Neural cell (in vitro differentiated cells): ENCODE data around the gene GTF2E1. TPM values are rescaled to one million over a fixed set of nuclear protein-coding genes. Genes with fewer than 3 reads are reported as not detected.

Experiments used
- H2AFZ ChIP-seq: fragments of 200-600, 300-800 bp; sonication (generic), shearing (Covaris generic); 2 replicates; pipeline ENCODE4 v1.6.0; 2014; ENCODE audit warnings: low read depth, mild to moderate bottlenecking, antibody characterized with exemption, low read length, moderate library complexity
- H3F3A ChIP-seq: fragments of 200-600 bp; shearing (Covaris generic); 2 replicates; pipeline ENCODE4 v1.6.1; 2016; ENCODE audit warnings: mild to moderate bottlenecking, moderate library complexity, mixed read lengths, antibody characterized with exemption, low read length; ENCODE audit not compliant: insufficient read depth, poor library complexity, severe bottlenecking
- H3K27ac ChIP-seq: fragments of 200-600, 300-800 bp; sonication (generic), shearing (Covaris generic); 2 replicates; pipeline ENCODE4 v1.5.1; 2014; ENCODE audit warnings: mild to moderate bottlenecking, low read length, moderate library complexity
- H3K27me3 ChIP-seq: fragments of 300-800, 200-600 bp; sonication (generic), shearing (Covaris generic); 2 replicates; pipeline ENCODE4 v1.6.0; 2014; ENCODE audit warnings: mild to moderate bottlenecking, low read depth, low read length, moderate library complexity; ENCODE audit not compliant: insufficient read depth
- H3K36me3 ChIP-seq: fragments of 300-800, 200-600 bp; sonication (generic), shearing (Covaris generic); 2 replicates; pipeline ENCODE4 v1.5.1; 2014; ENCODE audit warnings: mild to moderate bottlenecking, antibody characterized with exemption, low read length, moderate library complexity; ENCODE audit not compliant: insufficient read depth
- H3K4me2 ChIP-seq: fragments of 300-800, 200-600 bp; sonication (generic), shearing (Covaris generic); 2 replicates; pipeline ENCODE4 v1.6.0; 2014; ENCODE audit warnings: mild to moderate bottlenecking, low read length
- H3K4me3 ChIP-seq: fragments of 300-800, 200-600 bp; sonication (generic), shearing (Covaris generic); 2 replicates; pipeline ENCODE4 v1.5.1; 2014; ENCODE audit warnings: mild to moderate bottlenecking, low read length, moderate library complexity
- H3K79me2 ChIP-seq: fragments of 200-600 bp; shearing (Covaris generic); replicated peaks from 2 replicates; pipeline ENCODE4 v1.6.0; 2014; ENCODE audit warnings: mild to moderate bottlenecking, low read length, moderate library complexity; ENCODE audit not compliant: insufficient read depth
- H3K9ac ChIP-seq: fragments of 300-800, 200-600 bp; sonication (generic), shearing (Covaris generic); 2 replicates; pipeline ENCODE4 v1.6.1; 2016; ENCODE audit warnings: mild to moderate bottlenecking, low read length, mixed read lengths
- H3K9me2 ChIP-seq: fragments of 200-600 bp; shearing (Covaris generic); 2 replicates; pipeline ENCODE4 v1.6.1; 2016; ENCODE audit warnings: mild to moderate bottlenecking, low read length, mixed read lengths; ENCODE audit not compliant: insufficient read depth
- H3K9me3 ChIP-seq: fragments of 200-600, 300-800 bp; sonication (generic), shearing (Covaris generic); 2 replicates; pipeline ENCODE4 v1.6.1; 2016; ENCODE audit warnings: mild to moderate bottlenecking, mixed run types, low read length, moderate library complexity, mixed read lengths
- H4K20me1 ChIP-seq: fragments of 200-600 bp; shearing (Covaris generic); 2 replicates; pipeline ENCODE4 v1.6.1; 2016; ENCODE audit warnings: mild to moderate bottlenecking, mixed run types; ENCODE audit not compliant: insufficient read depth
- CTCF ChIP-seq: fragments of 450-650 bp; IDR thresholded peaks from 2 replicates; pipeline ENCODE4 v1.5.1; 2014; ENCODE audit warnings: antibody characterized with exemption, mild to moderate bottlenecking, moderate library complexity; ENCODE audit not compliant: poor library complexity, severe bottlenecking
- EP300 ChIP-seq: fragments of 450-650 bp; conservative IDR thresholded peaks from 2 replicates; pipeline ENCODE4 v1.6.1; 2014; ENCODE audit warnings: antibody characterized with exemption, mild to moderate bottlenecking, moderate library complexity; ENCODE audit not compliant: poor library complexity, severe bottlenecking
- EZH2 ChIP-seq: fragments of 200-600, 300-800 bp; shearing (Covaris generic), sonication (generic); IDR thresholded peaks from 2 replicates; pipeline ENCODE4 v1.6.1; 2014; ENCODE audit warnings: antibody characterized with exemption, low read length, borderline replicate concordance, mild to moderate bottlenecking; ENCODE audit not compliant: insufficient read depth, poor library complexity, severe bottlenecking
- MXI1 ChIP-seq: fragments of 450-650 bp; conservative IDR thresholded peaks from 2 replicates; pipeline ENCODE4 v1.6.1; 2014; ENCODE audit warnings: antibody characterized with exemption, mild to moderate bottlenecking; ENCODE audit not compliant: poor library complexity, severe bottlenecking
- POLR2AphosphoS5 ChIP-seq: IDR thresholded peaks from 2 replicates; pipeline ENCODE4 v1.6.1; 2012
- RAD21 ChIP-seq: fragments of 450-650 bp; conservative IDR thresholded peaks from 2 replicates; pipeline ENCODE4 v1.6.1; 2014; ENCODE audit warnings: antibody characterized with exemption, mild to moderate bottlenecking, moderate library complexity
- REST ChIP-seq: IDR thresholded peaks from 2 replicates; pipeline ENCODE4 v1.6.1; 2012; ENCODE audit warnings: borderline replicate concordance
- SMC3 ChIP-seq: fragments of 450-650 bp; conservative IDR thresholded peaks from 2 replicates; pipeline ENCODE4 v1.6.1; 2014; ENCODE audit warnings: antibody characterized with exemption, mild to moderate bottlenecking, moderate library complexity; ENCODE audit not compliant: poor library complexity
- TAF1 ChIP-seq: IDR thresholded peaks from 2 replicates; pipeline ENCODE4 v1.6.1; 2012; ENCODE audit warnings: low read depth
- polyA plus RNA-seq: library from polyadenylated mRNA; depleted of rRNA; stranded (reverse); fragments of >200 nt; gene quantifications from 2 replicates; pipeline ENCODE4 v1.2.3, GENCODE V29; 2014

Gene GTF2E1
- polyA plus RNA-seq, 1 donor from 2014 or later = 25.1 TPM

GRCh38 chr3:120823156-120823555 lies 80.6 kb downstream of the GTF2E1 start:
- Histone ChIP-seq H3K9ac (no peak overlapping the region), H3K79me2 (no peaks in the 10 kb centered on the region), H4K20me1 (no peaks in the 10 kb centered on the region), H3K36me3 (no peaks in the 10 kb centered on the region), H3F3A (no peaks in the 10 kb centered on the region), H3K9me3 (no peaks in the 10 kb centered on the region), H3K27ac (no peak overlapping the region), H3K4me2 (no peak overlapping the region), H3K27me3 (no peaks in the 10 kb centered on the region), H3K4me3 (no peak overlapping the region), H3K9me2 (no peaks in the 10 kb centered on the region), H2AFZ (no peak overlapping the region)
- no peak for TF ChIP-seq POLR2AphosphoS5
- no peak for TF ChIP-seq SMC3
- TF ChIP-seq EZH2 = no peak
- no peak for TF ChIP-seq REST
- TF ChIP-seq EP300 = no peak
- no peak for TF ChIP-seq TAF1
- TF ChIP-seq MXI1 = no peak
- TF ChIP-seq CTCF = no peak
- no peak for TF ChIP-seq RAD21

- no peak overlapping the region for H3K27ac ChIP-seq
- no peaks in the 10 kb centered on the region for H3K36me3 ChIP-seq
- H3K9me3 ChIP-seq = no peaks in the 10 kb centered on the region
- H3K4me3 ChIP-seq = no peak overlapping the region
- no peaks in the 10 kb centered on the region for H3K9me2 ChIP-seq
- H3F3A ChIP-seq = no peaks in the 10 kb centered on the region
- no peak overlapping the region for H3K9ac ChIP-seq
- no peaks in the 10 kb centered on the region for H3K27me3 ChIP-seq
- no peaks in the 10 kb centered on the region for H4K20me1 ChIP-seq
- no peak overlapping the region for H2AFZ ChIP-seq
- H3K79me2 ChIP-seq = no peaks in the 10 kb centered on the region
- no peak overlapping the region for H3K4me2 ChIP-seq
- no peak for TF ChIP-seq MXI1
- TF ChIP-seq EZH2 = no peak
- no peak for TF ChIP-seq REST
- no peak for TF ChIP-seq CTCF
- TF ChIP-seq TAF1 = no peak
- TF ChIP-seq RAD21 = no peak
- TF ChIP-seq EP300 = no peak
- no peak for TF ChIP-seq SMC3
- no peak for TF ChIP-seq POLR2AphosphoS5
These were observed 82.1 kb downstream of the GTF2E1 start for GRCh38 chr3:120824613-120825012.
